HAP-1 (cell line): Measurements from ENCODE around the gene PTN.
"Not testable (repeated sequence)": the region's sequence is repeated elsewhere in the genome, so short reads cannot be mapped to it uniquely, and the experiment has no call there.

Experiments
- DNase-seq, 2 experiments: peaks; one replicate each; pipeline ENCODE4 v3.0.0-alpha.2; 2016 to 2020; ENCODE audit warnings: low spot score in 2 of 2
- H3K27me3 ChIP-seq: fragments of 250-450 bp; sonication (Bioruptor Pico); 2 replicates; pipeline ENCODE4 v1.5.1; 2020; ENCODE audit warnings: low read depth, mild to moderate bottlenecking, moderate library complexity
- H3K36me3 ChIP-seq: fragments of 250-450 bp; sonication (Bioruptor Pico); replicated peaks from 2 replicates; pipeline ENCODE4 v1.5.1; 2020; ENCODE audit warnings: mild to moderate bottlenecking
- H3K4me1 ChIP-seq: fragments of 250-450 bp; sonication (Bioruptor Pico); 2 replicates; pipeline ENCODE4 v1.5.1; 2020; ENCODE audit warnings: mild to moderate bottlenecking
- H3K4me3 ChIP-seq: fragments of 250-450 bp; sonication (Bioruptor Pico); 2 replicates; pipeline ENCODE4 v1.5.1; 2020; ENCODE audit warnings: mild to moderate bottlenecking, moderate library complexity
- H3K9me3 ChIP-seq: fragments of 250-450 bp; sonication (Bioruptor Pico); 2 replicates; pipeline ENCODE4 v1.5.1; 2020; ENCODE audit warnings: mild to moderate bottlenecking, moderate library complexity
- in situ Hi-C: fragments of 300-500 bp; cut with MboI; formaldehyde crosslinking; loops from 3 replicates; pipeline ENCODE4 v1.14.3; 2020; ENCODE audit warnings: low sequenced_read_pairs, inconsistent platforms, mixed read lengths

Gene PTN

DNA sequence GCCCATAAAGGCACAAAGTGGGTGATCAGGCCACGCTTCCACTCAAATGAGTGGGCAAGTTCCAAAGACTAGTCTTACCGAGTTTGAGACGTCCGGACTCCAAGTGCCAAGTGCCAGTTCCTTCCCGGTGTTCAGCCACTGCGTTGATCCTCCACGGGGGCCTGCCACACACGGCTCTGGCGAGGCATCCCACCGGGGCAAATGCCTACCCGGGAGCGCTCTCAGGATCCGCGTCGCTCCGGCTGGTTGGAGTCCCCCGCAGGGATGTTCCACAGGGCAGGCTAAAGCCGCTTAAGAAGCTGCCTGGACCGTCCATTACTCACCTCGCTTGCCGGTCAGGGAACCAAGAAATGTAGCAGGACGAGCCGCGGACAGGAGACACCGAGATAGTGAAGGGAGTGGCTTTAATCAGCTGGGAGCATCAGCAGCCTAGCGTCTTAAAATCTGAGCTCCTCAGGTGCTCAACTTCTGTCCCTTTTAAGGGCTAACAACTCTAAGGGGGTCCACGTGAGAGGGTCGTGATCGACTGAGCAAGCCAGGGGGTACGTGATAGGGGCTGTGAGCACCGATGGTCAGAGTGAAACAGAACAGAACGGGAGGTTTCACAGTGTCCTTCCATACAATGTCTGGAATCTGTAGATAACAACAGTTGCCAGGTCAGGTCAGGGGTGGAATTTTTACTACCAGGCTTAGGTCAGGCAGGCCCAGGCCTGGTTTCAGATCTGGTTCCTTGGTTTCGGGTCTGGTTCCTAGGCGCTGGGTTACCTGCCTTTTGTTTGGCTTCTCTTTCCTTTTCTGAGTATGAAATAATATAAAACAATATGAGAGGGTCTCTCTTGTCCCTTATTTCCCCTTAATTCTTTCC is 75.3 kb downstream of the PTN start:
- in situ Hi-C loops, DNase-seq, H3K9me3 ChIP-seq: not testable (repeated sequence)

DNA sequence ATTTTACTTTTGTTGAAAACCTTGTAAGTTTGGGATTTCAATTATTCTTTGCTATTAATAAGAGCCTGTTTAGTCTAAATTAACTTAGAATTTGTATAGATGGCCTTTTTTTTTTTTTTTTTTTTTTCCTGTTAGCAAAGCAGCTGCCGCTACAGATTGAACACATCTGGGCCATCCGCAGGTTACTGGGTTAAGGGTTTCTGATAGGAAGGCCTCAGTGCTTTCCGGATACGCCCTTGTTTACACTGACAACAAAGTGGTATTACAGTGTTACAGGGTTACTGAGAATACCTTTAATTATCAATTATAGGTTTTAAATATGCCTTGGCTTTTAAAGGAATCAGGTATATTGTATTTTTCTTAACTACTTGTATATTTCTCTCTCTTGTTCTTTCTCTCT is 76.8 kb downstream of the PTN start:
- Histone ChIP-seq H3K4me1 (no peaks in the 10 kb centered on the region), H3K27me3 (no peaks in the 10 kb centered on the region), H3K4me3 (no peak overlapping the region), H3K9me3 (no peaks in the 10 kb centered on the region), H3K36me3 (no peaks in the 10 kb centered on the region)
- in situ Hi-C loops: no loop called here
- no peak for DNase-seq

More for the DNA sequence above, 75.3 kb downstream of the PTN start:
- H3K36me3 ChIP-seq, H3K27me3 ChIP-seq, H3K4me3 ChIP-seq, H3K4me1 ChIP-seq: not testable (repeated sequence)

DNA sequence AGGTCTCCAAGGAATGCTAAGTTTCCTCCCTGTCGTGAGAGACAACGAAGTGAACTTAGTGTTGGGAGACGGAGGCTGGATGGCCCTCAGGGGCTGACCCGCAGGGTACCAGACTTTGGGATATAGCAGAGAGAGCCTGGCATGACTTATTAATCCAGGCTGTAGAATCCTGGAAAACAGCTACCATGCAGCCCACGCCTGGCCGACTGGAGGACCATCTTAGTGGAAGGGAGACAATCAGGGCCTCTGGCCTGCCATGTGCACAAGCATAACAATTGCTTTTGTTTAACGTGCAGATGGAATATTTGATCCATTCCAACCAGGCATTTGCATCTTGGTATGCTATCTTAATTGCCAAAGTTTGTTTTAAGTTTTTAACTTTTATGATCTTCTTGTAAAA is 78.1 kb downstream of the PTN start:
- DNase-seq, H3K9me3 ChIP-seq, H3K36me3 ChIP-seq, in situ Hi-C loops, H3K4me1 ChIP-seq, H3K4me3 ChIP-seq, H3K27me3 ChIP-seq: not testable (repeated sequence)

- Histone ChIP-seq H3K4me1 (no peaks in the 10 kb centered on the region), H3K4me3 (no peak overlapping the region), H3K27me3 (no peaks in the 10 kb centered on the region), H3K36me3 (no peaks in the 10 kb centered on the region), H3K9me3 (no peaks in the 10 kb centered on the region)
- in situ Hi-C loops: no loop called here
- no peak for DNase-seq
Observed at GRCh38 chr7:137262599-137262998, 80.9 kb downstream of the PTN start.

DNA sequence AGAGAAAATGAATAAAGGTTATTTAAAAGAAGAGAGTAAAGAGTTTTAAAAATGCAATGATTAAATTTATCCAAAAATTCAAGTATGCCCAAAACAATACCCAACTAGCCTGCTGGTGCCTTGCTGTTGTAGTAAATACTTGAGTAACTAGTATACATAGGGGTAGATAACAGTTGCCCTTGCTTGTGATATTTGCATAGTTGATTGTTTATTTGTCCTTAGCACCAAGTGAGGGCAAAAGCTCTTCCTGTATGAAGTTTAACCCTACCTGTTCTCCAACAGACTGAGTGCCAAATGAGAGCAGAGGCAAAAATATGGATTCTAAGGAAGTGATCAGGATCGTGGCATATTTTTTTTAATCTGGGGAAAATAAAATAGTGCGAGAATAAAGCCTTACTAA is 85.0 kb downstream of the PTN start:
- H3K36me3 ChIP-seq: no peaks in the 10 kb centered on the region

DNA sequence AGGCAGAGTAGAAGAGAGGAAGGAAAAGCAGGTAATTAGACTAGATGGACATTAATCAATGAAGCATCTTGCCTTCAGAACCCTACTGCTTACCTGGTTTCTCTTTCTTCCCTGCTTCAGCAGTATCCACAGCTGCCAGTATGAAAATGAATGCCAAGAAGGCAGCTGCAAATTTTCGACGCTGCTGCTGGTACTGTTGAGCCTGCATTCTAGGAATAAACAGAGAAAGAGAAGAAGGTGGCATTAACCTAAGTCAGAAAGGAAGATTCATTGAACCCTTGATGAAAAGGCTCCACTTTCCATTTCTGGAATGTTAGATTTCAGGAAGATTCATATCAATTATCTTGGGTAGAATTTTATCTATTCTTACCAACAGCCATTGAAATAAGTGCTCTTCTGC is 88.8 kb downstream of the PTN start:
- in situ Hi-C loops: no loop called here
- Histone ChIP-seq H3K27me3 (no peaks in the 10 kb centered on the region), H3K36me3 (no peaks in the 10 kb centered on the region), H3K4me3 (no peak overlapping the region), H3K4me1 (no peaks in the 10 kb centered on the region), H3K9me3 (no peaks in the 10 kb centered on the region)
- DNase-seq: no peak

More for the DNA sequence above, 85.0 kb downstream of the PTN start:
- no peak for DNase-seq
- H3K4me1 ChIP-seq: no peaks in the 10 kb centered on the region
- H3K4me3 ChIP-seq: no peak overlapping the region
- in situ Hi-C loops: no loop called here
- no peaks in the 10 kb centered on the region for H3K9me3 ChIP-seq
- H3K27me3 ChIP-seq: no peaks in the 10 kb centered on the region

GRCh38 chr7:137245890-137246289 is 97.6 kb downstream of the PTN start:
- no peaks in the 10 kb centered on the region for H3K36me3 ChIP-seq
- in situ Hi-C loops: no loop called here
- no peaks in the 10 kb centered on the region for H3K4me1 ChIP-seq
- no peaks in the 10 kb centered on the region for H3K27me3 ChIP-seq
- H3K4me3 ChIP-seq: no peak overlapping the region
- no peak for DNase-seq
- no peaks in the 10 kb centered on the region for H3K9me3 ChIP-seq

- DNase-seq: no peak
- in situ Hi-C loops: no loop called here
Observed at GRCh38 chr7:137245186-137245585, 98.3 kb downstream of the PTN start.

DNA sequence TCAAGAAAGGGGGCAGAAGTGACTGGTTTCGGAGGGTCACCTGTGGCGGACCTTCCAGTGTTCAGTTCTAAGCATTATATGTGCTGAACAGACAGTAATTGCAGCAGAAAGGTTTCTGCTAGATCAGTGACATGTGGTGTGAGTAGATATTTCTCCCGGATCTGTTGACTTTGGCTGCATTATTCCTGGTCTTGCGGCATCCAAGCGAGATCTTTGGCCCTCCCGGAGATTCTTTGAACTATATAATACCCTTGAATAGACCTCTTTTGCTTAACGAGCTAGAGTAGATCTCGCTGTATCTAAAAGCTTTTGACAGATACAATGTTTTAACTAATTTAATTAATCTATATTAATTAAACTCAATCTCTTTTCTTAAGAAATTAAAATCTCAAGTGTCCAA is 99.8 kb downstream of the PTN start:
- no peaks in the 10 kb centered on the region for H3K36me3 ChIP-seq
- H3K9me3 ChIP-seq: no peaks in the 10 kb centered on the region
- in situ Hi-C loops: no loop called here
- H3K4me3 ChIP-seq: no peak overlapping the region
- DNase-seq: no peak
- H3K4me1 ChIP-seq: no peaks in the 10 kb centered on the region
- H3K27me3 ChIP-seq: no peaks in the 10 kb centered on the region

More at GRCh38 chr7:137245186-137245585, 98.3 kb downstream of the PTN start:
- Histone ChIP-seq H3K9me3 (no peaks in the 10 kb centered on the region), H3K27me3 (no peaks in the 10 kb centered on the region), H3K4me3 (no peak overlapping the region), H3K36me3 (no peaks in the 10 kb centered on the region), H3K4me1 (no peaks in the 10 kb centered on the region)

- DNase-seq: no peak
- in situ Hi-C loops: no loop called here
- Histone ChIP-seq H3K4me1 (no peaks in the 10 kb centered on the region), H3K27me3 (no peaks in the 10 kb centered on the region), H3K36me3 (no peaks in the 10 kb centered on the region), H3K4me3 (no peak overlapping the region), H3K9me3 (no peaks in the 10 kb centered on the region)
Observed at GRCh38 chr7:137242616-137243015, 100.9 kb downstream of the PTN start.

GRCh38 chr7:137241655-137242360 is 101.7 kb downstream of the PTN start:
- no peak for DNase-seq
- Histone ChIP-seq H3K27me3 (no peaks in the 10 kb centered on the region), H3K4me3 (no peak overlapping the region), H3K4me1 (no peaks in the 10 kb centered on the region), H3K9me3 (no peaks in the 10 kb centered on the region), H3K36me3 (no peaks in the 10 kb centered on the region)
- in situ Hi-C loops: no loop called here

DNA sequence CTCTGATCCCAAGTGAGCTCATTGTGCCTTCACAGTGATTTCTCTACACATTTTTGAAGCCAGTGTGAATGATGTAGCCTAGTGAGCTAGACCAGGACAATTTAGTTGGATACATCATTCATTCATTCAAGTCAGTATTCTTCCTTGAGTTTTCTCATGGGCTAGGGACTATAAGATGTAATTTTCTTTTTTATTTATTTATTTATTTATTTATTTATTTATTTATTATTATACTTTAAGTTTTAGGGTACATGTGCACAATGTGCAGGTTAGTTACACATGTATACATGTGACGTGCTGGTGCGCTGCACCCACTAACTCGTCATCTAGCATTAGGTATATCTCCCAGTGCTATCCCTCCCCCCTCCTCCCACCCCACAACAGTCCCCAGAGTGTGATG is 104.3 kb downstream of the PTN start:
- DNase-seq, H3K4me1 ChIP-seq, in situ Hi-C loops, H3K4me3 ChIP-seq, H3K9me3 ChIP-seq, H3K27me3 ChIP-seq, H3K36me3 ChIP-seq: not testable (repeated sequence)

DNA sequence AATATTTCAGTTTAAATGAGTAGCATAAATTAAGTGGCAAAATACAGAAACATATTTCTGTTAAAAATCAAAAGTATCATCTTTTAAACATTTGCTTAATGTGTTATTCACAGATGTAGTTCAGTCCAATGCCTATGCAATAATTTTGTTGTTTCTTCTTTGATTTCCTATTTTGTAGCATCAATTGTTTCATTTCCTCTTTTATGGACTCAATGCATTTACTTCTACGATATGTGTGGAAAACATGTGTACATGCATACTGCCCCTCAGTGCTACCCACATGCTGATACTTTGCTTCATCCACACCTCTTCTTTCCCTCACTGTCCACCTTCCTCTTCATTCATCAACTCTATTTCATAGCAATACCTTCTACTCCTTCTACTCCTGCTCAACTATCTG is 108.1 kb downstream of the PTN start:
- DNase-seq: no peak
- in situ Hi-C loops: no loop called here
- Histone ChIP-seq H3K4me3 (no peak overlapping the region), H3K4me1 (no peaks in the 10 kb centered on the region), H3K27me3 (no peaks in the 10 kb centered on the region), H3K9me3 (no peaks in the 10 kb centered on the region), H3K36me3 (no peaks in the 10 kb centered on the region)

GRCh38 chr7:137231167-137231566 is 112.4 kb downstream of the PTN start:
- no peaks in the 10 kb centered on the region for H3K9me3 ChIP-seq
- no peaks in the 10 kb centered on the region for H3K36me3 ChIP-seq
- H3K4me3 ChIP-seq: no peak overlapping the region
- H3K27me3 ChIP-seq: no peaks in the 10 kb centered on the region
- no peaks in the 10 kb centered on the region for H3K4me1 ChIP-seq
- in situ Hi-C loops: no loop called here
- DNase-seq: no peak
